ENCODE data around the gene RNASEH2B. TPM values are rescaled to one million over a fixed set of nuclear protein-coding genes. Genes with fewer than 3 reads are reported as not detected.

Gene RNASEH2B
- total and polyA plus RNA-seq, 12 donors = 23.5 to 77.1 (median 33.0) TPM

GRCh38 chr13:50910485-50910805 is 854 bp downstream of the RNASEH2B start:
- DNase-seq = peak in 3 of 7 donors; percentile 41 to 48 (median 42)
- peaks cover 3 to 19% of the 10 kb centered on the region in 2 donors for H3K4me1 ChIP-seq (replicated peaks in 1 of 2)
- 1 to 11% (median 2%) methylated on average over 10 to 13 of the region's 13 CpGs for WGBS, 4 donors

GRCh38 chr13:50911081-50911631 is 1.6 kb downstream of the RNASEH2B start:
- DNase-seq = no peak
- Histone ChIP-seq H3K4me1 (replicated peaks in 1 of 2) (peaks cover 3 to 19% of the 10 kb centered on the region in 2 donors), H3K27ac (peak overlapping the region in 1 of 5 donors; percentile 94), H3K36me3 (replicated peaks in 1 of 2) (no peaks in the 10 kb centered on the region), H3K27me3 (no peaks in the 10 kb centered on the region), H3K9me3 (replicated peaks in 1 of 3) (no peaks in the 10 kb centered on the region), H3K4me3 (peak overlapping the region in 1 of 4 donors; percentile 78)
- no peak for TF ChIP-seq POLR2A (IDR thresholded peaks at IDR 0.05)
- TF ChIP-seq CTCF (IDR thresholded peaks at IDR 0.05) = no peak
- intact Hi-C loops (cut with DNase I) = loop anchor here in 1 of 2 donors (10.0 kb wide), 1 partner anchor 936 kb away; no protein-coding TSS in a partner anchor
- WGBS, 4 donors = 63 to 79% (median 65%) methylated on average over 3 of the region's 3 CpGs

More at GRCh38 chr13:50910485-50910805, 854 bp downstream of the RNASEH2B start:
- intact Hi-C loops (cut with DNase I) = loop anchor here in 1 of 2 donors (10.0 kb wide), 1 partner anchor 936 kb away; no protein-coding TSS in a partner anchor
- H3K4me3 ChIP-seq = peak overlapping the region in 3 of 4 donors; percentile 35 to 78 (median 49)
- TF ChIP-seq POLR2A (IDR thresholded peaks at IDR 0.05) (no peak), CTCF (IDR thresholded peaks at IDR 0.05) (no peak)
- no peaks in the 10 kb centered on the region for H3K9me3 ChIP-seq (replicated peaks in 1 of 3)
- H3K27me3 ChIP-seq = no peaks in the 10 kb centered on the region
- peak overlapping the region in 4 of 5 donors; percentile 71 to 94 (median 86) for H3K27ac ChIP-seq
- H3K36me3 ChIP-seq (replicated peaks in 1 of 2) = no peaks in the 10 kb centered on the region

GRCh38 chr13:50911937-50912795 is 2.6 kb downstream of the RNASEH2B start:
- WGBS, 4 donors = 63 to 83% (median 65%) methylated on average over 7 to 9 of the region's 9 CpGs
- peak; percentile 77 to 92 (median 85) for DNase-seq
- Histone ChIP-seq H3K4me3 (no peak overlapping the region), H3K36me3 (replicated peaks in 1 of 2) (no peaks in the 10 kb centered on the region), H3K27ac (no peak overlapping the region), H3K9me3 (replicated peaks in 1 of 3) (no peaks in the 10 kb centered on the region), H3K4me1 (replicated peaks in 1 of 2) (peaks cover 3 to 19% of the 10 kb centered on the region in 2 donors), H3K27me3 (no peaks in the 10 kb centered on the region)
- no peak for TF ChIP-seq POLR2A (IDR thresholded peaks at IDR 0.05)
- peak; percentile 59 to 85 (median 76) for TF ChIP-seq CTCF (IDR thresholded peaks at IDR 0.05)
- intact Hi-C loops (cut with DNase I) = loop anchor here in 1 of 2 donors (10.0 kb wide), 1 partner anchor 937 kb away; no protein-coding TSS in a partner anchor

GRCh38 chr13:50912851-50913250 is 3.3 kb downstream of the RNASEH2B start:
- intact Hi-C loops (cut with DNase I) = loop anchor here in 1 of 2 donors (10.0 kb wide), 1 partner anchor 938 kb away; no protein-coding TSS in a partner anchor
- Histone ChIP-seq H3K27ac (no peak overlapping the region), H3K4me3 (no peak overlapping the region), H3K36me3 (replicated peaks in 1 of 2) (no peaks in the 10 kb centered on the region), H3K9me3 (replicated peaks in 1 of 3) (no peaks in the 10 kb centered on the region), H3K4me1 (replicated peaks in 1 of 2) (peaks cover 3 to 26% of the 10 kb centered on the region in 2 donors), H3K27me3 (no peaks in the 10 kb centered on the region)
- no peak for TF ChIP-seq CTCF (IDR thresholded peaks at IDR 0.05)
- no peak for TF ChIP-seq POLR2A (IDR thresholded peaks at IDR 0.05)
- DNase-seq = no peak
- WGBS, 4 donors = 60 to 71% (median 66%) methylated on average over 2 of the region's 2 CpGs

All from adrenal gland (tissue), 12 donors.